GM08714 (cell line): Measurements from ENCODE around the gene GDI1.
A peak's percentile ranks its signal among the peaks of the same experiment; 100 is the strongest.

Experiments used
- H3K4me3 ChIP-seq: fragments of 200-500 bp; sonication (Bioruptor generic); 2 replicates; pipeline ENCODE4 v1.5.1; 2014; ENCODE audit warnings: mild to moderate bottlenecking, low read length, inconsistent platforms
- ZNF274 ChIP-seq: IDR thresholded peaks from 2 replicates; pipeline ENCODE4 v1.6.1; 2012; ENCODE audit warnings: mild to moderate bottlenecking, low read depth, low read length

GDI1 gene

DNA sequence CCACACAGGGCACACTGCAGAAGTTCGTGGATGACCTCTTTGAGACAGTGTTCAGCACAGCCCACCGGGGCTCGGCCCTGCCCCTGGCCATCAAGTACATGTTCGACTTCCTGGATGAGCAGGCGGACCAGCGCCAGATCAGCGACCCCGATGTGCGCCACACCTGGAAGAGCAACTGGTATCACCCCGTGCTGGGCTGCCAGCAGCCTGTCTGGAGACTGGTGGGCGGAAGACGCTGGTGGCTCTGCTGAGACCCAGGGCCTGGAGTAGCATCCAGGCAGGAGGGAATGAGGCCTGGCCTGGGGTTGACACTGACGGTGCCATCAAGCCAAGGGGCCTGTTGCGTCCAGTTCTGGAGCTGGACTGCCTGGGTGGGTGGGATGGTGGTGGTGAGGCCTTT is 33.5 kb downstream of the GDI1 start:
- no peak for TF ChIP-seq ZNF274
- no peak overlapping the region for H3K4me3 ChIP-seq

DNA sequence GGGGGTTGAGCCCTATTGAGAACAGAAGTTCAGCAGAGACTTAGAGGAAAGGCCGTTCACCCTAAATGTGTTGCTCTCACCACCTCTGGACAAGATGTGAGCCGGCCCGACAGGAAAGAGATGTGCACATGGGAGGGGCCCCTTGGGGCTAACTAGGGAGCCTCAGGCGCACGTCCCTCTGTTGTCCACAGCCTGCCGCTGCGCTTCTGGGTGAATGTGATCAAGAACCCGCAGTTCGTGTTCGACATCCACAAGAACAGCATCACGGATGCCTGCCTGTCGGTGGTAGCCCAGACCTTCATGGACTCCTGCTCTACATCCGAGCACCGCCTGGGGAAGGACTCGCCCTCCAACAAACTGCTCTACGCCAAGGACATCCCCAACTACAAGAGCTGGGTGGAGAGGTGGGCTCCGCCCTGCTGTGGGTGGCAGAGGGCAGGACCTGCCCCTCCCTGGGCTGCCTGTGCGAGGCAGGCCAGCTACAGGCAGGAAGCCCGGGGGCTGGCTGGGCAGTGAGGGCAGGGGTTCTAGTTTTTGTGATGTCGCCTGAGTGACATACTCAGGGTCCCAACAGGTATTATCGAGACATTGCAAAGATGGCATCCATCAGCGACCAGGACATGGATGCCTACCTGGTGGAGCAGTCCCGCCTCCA is 34.1 kb downstream of the GDI1 start:
- TF ChIP-seq ZNF274, result no peak
- no peak overlapping the region for H3K4me3 ChIP-seq

DNA sequence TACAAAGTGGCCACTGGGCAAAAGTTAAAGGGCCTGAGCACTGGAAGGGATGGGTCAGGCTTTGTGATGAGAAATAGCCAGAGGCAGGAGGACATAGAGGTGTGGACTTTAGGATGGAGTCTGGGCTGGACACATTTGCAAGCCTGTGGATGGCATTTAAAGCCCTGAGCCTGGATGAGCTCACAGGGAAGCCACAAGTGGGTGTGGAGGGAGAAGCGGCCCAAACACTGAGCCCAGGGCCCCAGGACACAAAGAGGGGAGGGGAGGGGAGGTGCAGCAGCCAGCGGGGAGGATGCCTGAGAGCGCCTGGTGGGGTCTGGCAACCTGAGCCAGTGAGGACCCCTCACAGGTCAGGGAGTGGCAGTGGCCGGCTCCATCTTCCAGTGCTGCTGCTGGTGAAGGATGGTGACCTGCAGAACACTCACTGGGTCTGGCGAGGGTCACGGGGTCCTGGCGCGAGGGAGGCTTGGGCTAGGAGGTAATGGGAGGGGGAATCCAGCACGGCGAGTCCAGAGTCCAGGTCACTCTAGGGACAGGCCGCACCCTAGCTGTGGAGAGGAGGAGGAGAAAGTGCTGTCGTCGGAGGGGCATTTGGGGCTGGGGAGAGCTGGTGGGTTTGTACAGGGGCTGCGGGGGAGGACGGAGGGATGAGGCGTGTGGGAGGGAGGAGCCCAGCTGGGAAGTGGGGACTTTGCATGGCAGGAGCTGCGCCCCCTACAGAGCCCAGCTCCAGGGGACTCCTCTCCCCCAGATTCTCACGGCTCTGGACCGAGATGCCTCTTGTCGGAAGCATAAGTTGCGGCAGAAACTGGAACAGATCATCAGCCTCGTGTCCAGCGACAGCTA is 35.1 kb downstream of the GDI1 start:
- no peak for TF ChIP-seq ZNF274
- H3K4me3 ChIP-seq, result no peak overlapping the region

DNA sequence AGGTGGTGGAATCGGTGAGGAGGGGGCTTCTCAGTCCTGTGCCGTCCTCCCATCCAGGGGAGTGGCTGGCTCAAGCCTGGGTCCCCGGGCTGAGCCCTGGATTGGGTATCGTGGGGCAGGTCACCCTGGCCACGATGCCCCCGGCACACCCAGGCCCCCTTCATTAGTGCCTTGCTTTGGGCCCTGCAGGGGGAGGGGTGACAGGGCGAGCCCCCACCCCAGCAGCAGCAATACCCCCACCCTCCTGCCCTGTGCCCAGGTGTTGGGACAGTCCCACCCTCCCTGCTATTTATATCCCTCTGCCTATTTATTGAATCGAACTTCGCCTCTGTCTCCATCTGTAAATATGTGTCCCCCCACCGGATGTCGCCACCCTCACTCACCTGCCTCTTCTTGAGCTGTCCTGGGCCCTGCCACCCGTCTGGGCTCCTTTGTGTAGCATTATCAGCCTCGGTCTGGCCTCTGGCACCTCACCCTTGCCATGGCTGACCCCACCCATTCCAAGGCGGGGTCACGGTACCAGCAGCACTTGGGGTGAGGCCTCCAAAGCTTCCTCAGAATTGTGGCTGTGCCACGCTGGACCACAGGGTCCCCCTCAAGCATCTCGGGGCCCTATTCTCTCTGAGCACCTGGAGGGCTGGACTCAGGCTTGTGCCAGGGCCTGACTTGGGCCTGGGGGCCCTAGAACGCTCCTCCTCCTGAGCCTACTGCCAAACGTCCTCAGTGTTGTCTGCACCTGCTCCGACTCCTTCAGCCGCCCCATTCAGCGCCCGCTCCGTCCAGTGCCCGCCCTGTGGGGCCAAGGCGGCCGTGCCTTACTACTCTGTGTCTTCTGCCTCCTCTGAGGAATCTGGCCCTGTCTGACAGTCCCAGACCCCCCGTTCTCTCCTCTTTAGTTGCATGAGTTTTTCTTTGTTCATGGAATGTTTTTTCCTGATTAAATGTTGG is 36.0 kb downstream of the GDI1 start:
- no peak overlapping the region for H3K4me3 ChIP-seq
- TF ChIP-seq ZNF274, result no peak

DNA sequence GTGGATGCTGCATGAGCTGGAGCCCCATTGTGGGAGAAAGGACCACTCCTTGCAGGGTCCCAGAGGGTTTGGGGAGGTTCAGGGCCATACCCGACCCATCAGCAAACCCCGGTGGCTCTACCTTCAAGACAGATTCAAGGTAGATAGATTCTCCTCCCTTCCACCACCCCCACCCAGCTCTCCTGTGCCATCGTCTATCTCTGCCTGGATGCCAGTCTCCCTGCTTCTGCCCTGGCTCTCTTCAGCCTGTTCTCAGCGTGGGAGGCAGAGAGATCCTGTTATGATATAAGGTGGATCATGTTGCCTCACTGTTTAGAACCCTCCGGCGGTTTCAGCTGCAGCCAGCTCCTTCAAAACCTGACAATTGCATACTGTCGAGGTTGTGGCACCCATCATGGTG is 36.7 kb downstream of the GDI1 start:
- TF ChIP-seq ZNF274, result no peak
- no peak overlapping the region for H3K4me3 ChIP-seq

DNA sequence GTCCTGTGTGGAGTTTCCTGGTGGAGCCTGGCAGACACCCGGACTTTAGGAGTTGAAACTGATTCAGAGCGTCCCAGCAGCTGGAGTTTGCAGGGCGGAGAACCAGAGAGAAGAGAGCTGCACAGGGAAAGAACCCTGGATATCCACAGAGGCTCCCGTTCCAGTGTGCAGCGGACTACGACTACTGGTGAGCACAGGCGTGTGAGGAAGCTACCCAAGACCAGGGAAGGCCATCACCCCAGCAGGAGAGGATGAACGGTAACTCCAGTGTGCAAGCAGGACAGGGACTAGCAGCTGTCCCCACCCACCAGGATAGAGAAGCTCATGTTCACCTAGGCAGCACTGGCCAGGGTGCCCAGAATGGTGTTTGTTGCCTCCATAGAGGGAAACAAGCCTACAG is 39.9 kb downstream of the GDI1 start:
- TF ChIP-seq ZNF274, result no peak
- H3K4me3 ChIP-seq, result no peak overlapping the region

DNA sequence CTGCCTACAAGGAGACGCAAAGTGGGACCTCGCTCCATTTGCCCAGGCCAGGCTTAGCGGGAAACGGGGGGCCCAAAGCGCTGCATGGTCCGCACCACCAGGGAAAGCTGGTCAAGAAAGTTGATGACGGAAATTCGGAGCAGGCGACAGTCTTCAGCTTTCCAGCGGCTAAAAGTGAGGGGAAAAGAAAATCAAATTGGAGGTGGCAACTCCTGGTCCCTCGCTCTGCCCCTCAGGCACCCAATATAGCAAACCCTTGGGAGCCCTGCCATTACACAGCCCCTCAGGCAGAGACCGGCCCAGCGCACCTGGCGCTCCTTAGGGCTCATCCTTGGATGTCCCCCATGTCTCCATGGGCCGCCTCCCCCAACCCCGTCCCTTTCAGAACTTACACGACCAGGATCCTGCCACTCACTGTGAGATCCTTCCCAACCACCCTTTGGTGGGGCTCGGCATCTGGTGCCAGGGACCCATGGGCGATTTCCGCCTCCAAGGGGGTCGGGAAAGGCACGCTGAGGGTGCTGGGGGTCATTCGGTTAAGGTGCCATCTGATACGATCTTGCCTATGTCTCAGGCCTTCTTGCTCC is 41.0 kb downstream of the GDI1 start:
- no peak for TF ChIP-seq ZNF274
- peak overlapping the region; percentile 55 for H3K4me3 ChIP-seq

DNA sequence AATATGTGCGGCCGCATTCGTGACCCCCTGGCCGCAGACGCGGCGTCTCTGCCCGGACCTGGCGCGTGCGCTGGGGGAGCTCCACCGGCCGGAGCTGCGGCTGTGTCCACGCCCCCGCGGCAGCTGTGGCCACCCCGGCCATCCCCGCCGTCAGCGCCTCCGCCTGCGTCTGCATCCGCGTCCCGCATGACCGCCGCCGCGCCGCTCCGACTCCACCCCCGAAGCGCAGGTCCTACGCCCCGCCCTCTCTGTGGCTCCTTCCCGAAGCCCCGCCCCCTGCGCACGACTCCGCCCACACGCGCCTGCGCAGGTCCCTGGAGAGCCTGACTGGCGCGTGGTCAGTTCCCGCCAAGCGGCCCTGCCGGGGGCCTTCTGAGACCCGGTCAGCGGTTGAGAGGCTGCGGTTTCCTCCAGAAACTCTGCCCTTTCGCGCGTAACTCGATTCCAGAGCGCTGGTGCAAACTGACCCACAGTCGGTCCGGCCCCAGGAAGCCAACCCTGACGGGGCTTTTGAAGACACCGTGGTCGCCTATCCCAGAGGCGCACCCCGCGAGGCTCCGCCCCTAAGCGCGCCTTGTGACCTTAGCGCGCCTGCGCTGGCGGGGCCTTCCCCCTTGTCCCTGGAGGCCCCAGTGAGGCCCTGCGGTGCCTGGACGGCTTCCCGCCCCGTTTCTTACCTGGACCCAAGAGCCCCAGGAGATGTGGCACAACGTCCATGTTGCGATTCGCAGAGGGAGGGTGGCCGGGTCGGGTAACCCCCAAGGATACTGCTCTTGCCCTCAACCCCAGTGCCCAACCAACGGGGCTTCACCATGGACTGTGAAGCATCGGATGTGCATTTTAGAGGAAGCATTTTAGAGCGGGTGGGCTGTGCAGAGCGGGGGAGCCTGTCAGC is 42.0 kb downstream of the GDI1 start, which contains the start of gene LAGE3:
TSS of gene LAGE3 (minus strand) at position 554 of the 895 bp plus-strand sequence. CDS start at position 188, 366 bp downstream.
- H3K4me3 ChIP-seq, result peak within 1 kb of the TSS; percentile 55
- no peak for TF ChIP-seq ZNF274

DNA sequence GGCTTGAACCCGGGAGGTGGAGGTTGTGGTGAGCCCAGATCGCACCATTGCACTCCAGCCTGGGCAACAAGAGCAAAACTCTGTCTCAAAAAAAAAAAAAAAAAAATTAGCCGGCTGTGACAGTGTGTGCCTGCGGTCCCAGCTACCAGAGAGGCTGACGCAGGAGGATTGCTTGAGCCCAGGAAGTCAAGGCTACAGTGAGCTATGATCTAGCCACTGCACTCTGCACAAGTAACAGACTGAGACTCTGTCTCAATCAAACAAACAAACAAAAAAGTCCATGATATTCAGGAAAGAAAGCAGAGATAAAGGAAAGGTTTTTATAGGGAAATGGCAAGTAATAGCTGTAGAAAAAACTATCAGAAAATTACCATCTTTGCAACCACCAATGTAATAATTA is 44.2 kb downstream of the GDI1 start:
- TF ChIP-seq ZNF274, result no peak
- no peak overlapping the region for H3K4me3 ChIP-seq

DNA sequence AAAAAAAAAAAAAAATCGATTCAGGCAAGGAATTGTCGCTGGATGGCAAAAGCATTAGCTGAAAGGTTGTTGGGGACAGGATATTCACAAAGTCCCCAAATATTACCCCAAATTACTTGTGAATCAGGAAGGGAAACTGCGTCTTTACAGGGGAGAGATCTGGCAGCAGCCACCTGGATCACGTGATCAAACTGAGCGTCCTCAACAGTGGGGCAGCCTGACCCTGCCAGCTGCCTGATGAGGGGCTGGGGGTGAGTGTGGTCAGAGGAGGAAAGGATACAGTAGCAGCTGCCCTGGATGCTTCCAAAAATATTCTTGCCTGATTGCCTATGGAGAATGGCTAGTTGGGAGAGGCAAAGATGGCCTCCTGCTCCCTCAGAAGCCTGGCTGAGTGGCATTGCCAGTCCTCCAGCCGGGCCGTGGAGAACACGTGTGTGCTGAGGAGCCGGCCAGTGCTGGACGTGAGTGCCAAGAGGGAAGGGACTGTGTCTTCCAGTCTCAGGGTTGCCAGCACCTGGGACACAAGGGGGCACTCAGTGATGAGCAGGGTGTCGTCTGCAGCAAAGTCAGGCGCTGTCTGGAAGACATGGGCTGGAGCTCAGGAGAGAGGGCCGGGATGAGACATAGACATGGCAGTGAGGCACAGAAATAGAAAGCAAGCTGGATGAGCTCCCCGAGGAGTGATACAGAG is 45.1 kb downstream of the GDI1 start:
- no peak overlapping the region for H3K4me3 ChIP-seq
- TF ChIP-seq ZNF274, result no peak

DNA sequence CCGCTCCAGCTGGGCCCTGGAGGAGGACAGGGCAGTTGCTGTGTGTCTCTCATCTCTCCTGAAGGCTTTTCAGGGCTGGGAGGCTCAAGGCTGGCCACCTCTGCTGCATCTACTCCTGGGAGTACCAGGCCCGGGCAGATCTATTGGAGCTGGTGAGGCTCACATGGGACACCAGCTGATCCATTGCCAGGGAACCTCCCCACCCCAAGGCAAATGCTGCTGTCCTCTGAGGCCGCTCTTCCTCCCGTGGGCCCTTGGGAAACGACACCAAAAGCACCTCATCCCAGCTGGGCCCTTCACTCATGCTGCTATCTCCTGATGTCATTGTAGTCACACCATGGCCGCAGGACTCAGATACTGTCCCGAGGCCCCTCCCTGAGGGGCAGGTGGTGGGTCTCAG is 45.8 kb downstream of the GDI1 start:
- TF ChIP-seq ZNF274, result no peak
- H3K4me3 ChIP-seq, result no peak overlapping the region

DNA sequence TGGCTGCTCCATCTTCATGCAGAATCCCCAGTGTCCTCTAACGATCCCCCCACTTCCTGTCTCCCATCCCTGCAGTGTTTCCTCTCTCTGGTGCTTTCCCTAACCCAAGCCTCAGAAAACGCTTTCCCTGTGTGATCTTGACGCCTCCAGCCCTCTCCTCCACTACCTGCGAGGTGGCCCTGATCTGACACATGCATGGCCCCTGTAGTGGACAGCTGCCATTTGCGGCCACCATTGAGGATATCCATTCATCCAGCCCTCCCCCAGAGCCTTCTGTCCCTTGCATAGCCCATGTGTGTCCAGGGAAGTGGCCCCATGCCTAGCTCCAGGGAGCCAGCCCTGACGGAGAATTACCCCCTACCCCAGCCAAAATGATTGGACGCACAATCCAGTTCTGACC is 46.4 kb downstream of the GDI1 start:
- no peak for TF ChIP-seq ZNF274

More for the DNA sequence above, 46.4 kb downstream of the GDI1 start:
- no peak overlapping the region for H3K4me3 ChIP-seq
